Kidney (tissue), 14 donors: ENCODE results near the gene TEPSIN. TPM values are rescaled to one million over a fixed set of nuclear protein-coding genes. Genes with fewer than 3 reads are reported as not detected.

Source experiments
- DNase-seq, 5 donors: peaks; one replicate each; pipeline ENCODE4 v3.0.0-alpha.2; 2013 to 2020
- FAIRE-seq: peaks from 2 replicates; lab custom pipeline; 2012; peaks lifted over from hg19 to GRCh38; lab: Jason Lieb, UNC
- H3K27ac ChIP-seq, 2 donors: one replicate each; pipeline ENCODE4 v1.7.0; 2013; ENCODE audit warnings: low read depth in 2 of 2, low read length in 2 of 2, inconsistent platforms in 1 of 2
- H3K27me3 ChIP-seq: one replicate; pipeline ENCODE4 v1.7.1; 2013; ENCODE audit warnings: low read length, inconsistent platforms; ENCODE audit not compliant: control insufficient read depth, insufficient read depth
- H3K36me3 ChIP-seq, 3 donors: one replicate each; pipeline versions ENCODE4 v1.7.0 to v1.7.1; 2013; ENCODE audit warnings: low read length in 3 of 3, control low read depth in 1 of 3, inconsistent platforms in 1 of 3; ENCODE audit not compliant: insufficient read depth in 3 of 3, control insufficient read depth in 2 of 3
- H3K4me1 ChIP-seq, 3 donors: one replicate each; pipeline versions ENCODE4 v1.7.0 to v1.7.1; 2013; ENCODE audit warnings: low read length in 3 of 3, inconsistent platforms in 1 of 3, low read depth in 1 of 3; ENCODE audit not compliant: control insufficient read depth in 2 of 3, insufficient read depth in 2 of 3
- H3K4me3 ChIP-seq, 3 donors: one replicate each; pipeline versions ENCODE4 v1.7.0 to v1.8.1; 2013; ENCODE audit warnings: low read length in 3 of 3, control low read depth in 1 of 3, inconsistent platforms in 1 of 3
- H3K9ac ChIP-seq, 3 donors: one replicate each; pipeline versions ENCODE4 v1.7.0 to v1.7.1; 2013; ENCODE audit warnings: low read length in 3 of 3, control low read depth in 1 of 3, inconsistent platforms in 1 of 3
- H3K9me3 ChIP-seq, 3 donors: one replicate each; pipeline versions ENCODE4 v1.7.0 to v1.7.1; 2013; ENCODE audit warnings: low read length in 3 of 3, control low read depth in 1 of 3, inconsistent platforms in 1 of 3; ENCODE audit not compliant: control insufficient read depth in 2 of 3, insufficient read depth in 1 of 3
- CTCF ChIP-seq: IDR thresholded peaks from 3 replicates; pipeline ENCODE4 v1.5.1; 2012; ENCODE audit warnings: mild to moderate bottlenecking, moderate library complexity, borderline replicate concordance; ENCODE audit not compliant: insufficient read depth; ENCODE audit errors: extremely low read depth
- intact Hi-C: fragments of 100-400 bp; cut with DNase I; formaldehyde crosslinking; loops from one replicate; pipeline ENCODE4 v1.11.1; 2022
- polyA plus RNA-seq: library from polyadenylated mRNA; stranded (reverse); fragments of 350-450 nt; fragmentation: Illumina TruSeq; extraction: RNeasy Lipid Tissue Mini Kit (QIAGEN cat#74804); gene quantifications from one replicate; pipeline ENCODE4 v1.2.3, GENCODE V29; 2014; ENCODE audit warnings: low read depth, low replicate concordance; ENCODE audit not compliant: insufficient read depth
- total RNA-seq: library from RNA; stranded (reverse); fragmentation: NEBNext Ultra II Directional; extraction: Animal tissue kit (Norgen Biotek cat#: 25700); gene quantifications from one replicate; pipeline ENCODE4 v1.2.1, GENCODE V29; 2021
- donor health status: control.
- donor health status: control.
- donor health status: control.
- donor health status: control.
- donor health status: control.
- donor health status: DM: yes; HTN: yes; CAD: no.
- donor health status: Normal renal cell carcinoma (clear cell type).

TEPSIN gene
- total and polyA plus RNA-seq, 2 donors from 2014 or later: 13.9 to 42.8 TPM

- FAIRE-seq (no peak), DNase-seq (no peak)
- H3K9ac ChIP-seq: no peak overlapping the region
- no peaks in the 10 kb centered on the region for H3K27me3 ChIP-seq
- no peaks in the 10 kb centered on the region for H3K4me1 ChIP-seq
- H3K27ac ChIP-seq: no peak overlapping the region
- peaks cover 0 to 41% (median 15%) of the 10 kb centered on the region in 3 donors for H3K36me3 ChIP-seq
- H3K9me3 ChIP-seq: no peaks in the 10 kb centered on the region
- H3K4me3 ChIP-seq: no peak overlapping the region
- intact Hi-C loops: no loop called here
- no peak for TF ChIP-seq CTCF
Observed at GRCh38 chr17:81261582-81262336, 22.9 kb upstream of the TEPSIN start.

- no peak overlapping the region for H3K4me3 ChIP-seq
- H3K9ac ChIP-seq: no peak overlapping the region
- FAIRE-seq (no peak), DNase-seq (no peak)
- H3K4me1 ChIP-seq: peaks cover 0 to 6% (median under 1%) of the 10 kb centered on the region in 3 donors
- no peaks in the 10 kb centered on the region for H3K9me3 ChIP-seq
- TF ChIP-seq CTCF: no peak
- no peaks in the 10 kb centered on the region for H3K27me3 ChIP-seq
- no peak overlapping the region for H3K27ac ChIP-seq
- peaks cover 0 to 41% (median 15%) of the 10 kb centered on the region in 3 donors for H3K36me3 ChIP-seq
- intact Hi-C loops: no loop called here
Observed at GRCh38 chr17:81261096-81261495, 22.2 kb upstream of the TEPSIN start.

- Histone ChIP-seq H3K4me1 (peaks cover 0 to 9% (median 2%) of the 10 kb centered on the region in 3 donors), H3K27me3 (no peaks in the 10 kb centered on the region), H3K36me3 (peaks cover 0 to 37% (median 10%) of the 10 kb centered on the region in 3 donors), H3K27ac (no peak overlapping the region), H3K9ac (no peak overlapping the region), H3K4me3 (no peak overlapping the region), H3K9me3 (no peaks in the 10 kb centered on the region)
- FAIRE-seq (no peak), DNase-seq (no peak)
- intact Hi-C loops: no loop called here
- TF ChIP-seq CTCF: no peak
Observed at GRCh38 chr17:81260641-81261040, 21.8 kb upstream of the TEPSIN start.
